ENCODE results near the gene ACTR3C. TPM values are rescaled to one million over a fixed set of nuclear protein-coding genes. Genes with fewer than 3 reads are reported as not detected.
"Not testable (repeated sequence)": the region's sequence is repeated elsewhere in the genome, so short reads cannot be mapped to it uniquely, and the experiment has no call there.

Gene ACTR3C
- total RNA-seq, 1 experiment from 2014 or later: 26.0 TPM

DNA sequence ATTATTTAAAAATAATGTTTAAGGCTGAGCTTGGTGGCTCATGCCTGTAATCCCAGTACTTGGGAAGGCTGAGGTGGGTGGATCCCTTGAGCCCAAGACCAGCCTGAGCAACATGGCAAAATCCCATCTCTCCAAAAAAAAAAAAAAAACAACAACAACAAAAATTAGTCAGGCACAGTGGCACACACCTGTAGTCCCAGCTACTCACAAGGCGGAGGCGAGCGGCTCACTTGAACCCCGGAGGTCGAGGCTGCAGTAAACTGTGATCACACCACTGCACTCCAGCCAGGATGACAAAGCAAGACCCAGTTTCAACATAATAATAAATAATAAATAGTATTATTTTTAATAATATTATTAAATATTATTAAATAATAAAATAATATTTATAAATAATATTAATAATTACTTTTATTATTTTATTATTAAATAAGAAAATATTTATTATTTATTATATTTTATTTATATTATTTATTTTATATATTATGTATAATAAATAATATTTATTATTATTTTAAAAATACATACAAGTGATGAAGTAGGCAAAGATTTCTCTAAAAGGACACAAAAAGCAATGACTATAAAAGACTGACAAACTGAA, 8.6 kb downstream of the ACTR3C start:
- Mint-ChIP-seq H3K27ac (ENCODE audit: unreplicated experiment) (peak overlapping the region; percentile 66), H3K4me3 (ENCODE audit: low read depth, unreplicated experiment) (no peak overlapping the region), H3K4me1 (ENCODE audit: low read depth, unreplicated experiment) (peaks cover 7% of the 10 kb centered on the region), H3K27me3 (ENCODE audit: unreplicated experiment) (no peaks in the 10 kb centered on the region), H3K36me3 (ENCODE audit: insufficient read depth, unreplicated experiment) (peaks cover 18% of the 10 kb centered on the region), H3K9me3 (ENCODE audit: low read depth, unreplicated experiment) (no peaks in the 10 kb centered on the region)
- TF ChIP-seq, protein P1, sequence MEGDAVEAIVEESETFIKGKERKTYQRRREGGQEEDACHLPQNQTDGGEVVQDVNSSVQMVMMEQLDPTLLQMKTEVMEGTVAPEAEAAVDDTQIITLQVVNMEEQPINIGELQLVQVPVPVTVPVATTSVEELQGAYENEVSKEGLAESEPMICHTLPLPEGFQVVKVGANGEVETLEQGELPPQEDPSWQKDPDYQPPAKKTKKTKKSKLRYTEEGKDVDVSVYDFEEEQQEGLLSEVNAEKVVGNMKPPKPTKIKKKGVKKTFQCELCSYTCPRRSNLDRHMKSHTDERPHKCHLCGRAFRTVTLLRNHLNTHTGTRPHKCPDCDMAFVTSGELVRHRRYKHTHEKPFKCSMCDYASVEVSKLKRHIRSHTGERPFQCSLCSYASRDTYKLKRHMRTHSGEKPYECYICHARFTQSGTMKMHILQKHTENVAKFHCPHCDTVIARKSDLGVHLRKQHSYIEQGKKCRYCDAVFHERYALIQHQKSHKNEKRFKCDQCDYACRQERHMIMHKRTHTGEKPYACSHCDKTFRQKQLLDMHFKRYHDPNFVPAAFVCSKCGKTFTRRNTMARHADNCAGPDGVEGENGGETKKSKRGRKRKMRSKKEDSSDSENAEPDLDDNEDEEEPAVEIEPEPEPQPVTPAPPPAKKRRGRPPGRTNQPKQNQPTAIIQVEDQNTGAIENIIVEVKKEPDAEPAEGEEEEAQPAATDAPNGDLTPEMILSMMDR (IDR thresholded peaks at IDR 0.05; ENCODE audit: unreplicated experiment): no peak
- no TSS peak for BruUV-seq (replicated peaks)
- intact Hi-C loops (cut with micrococcal nuclease; ENCODE audit: unreplicated experiment): no loop called here
- DNase-seq: no peak
- CTCF ChIA-PET: interaction anchor here (0.7 kb wide), 1 partner anchor 616 kb away, joined by 3 read pairs; no protein-coding TSS in a partner anchor

- intact Hi-C loops (cut with micrococcal nuclease; ENCODE audit: unreplicated experiment): no loop called here
- Mint-ChIP-seq H3K4me1 (ENCODE audit: low read depth, unreplicated experiment) (peaks cover 9% of the 10 kb centered on the region), H3K27ac (ENCODE audit: unreplicated experiment) (peak overlapping the region; percentile 66), H3K9me3 (ENCODE audit: low read depth, unreplicated experiment) (no peaks in the 10 kb centered on the region), H3K4me3 (ENCODE audit: low read depth, unreplicated experiment) (peak overlapping the region; percentile 16), H3K27me3 (ENCODE audit: unreplicated experiment) (no peaks in the 10 kb centered on the region), H3K36me3 (ENCODE audit: insufficient read depth, unreplicated experiment) (peaks cover 18% of the 10 kb centered on the region)
- no peak for DNase-seq
- CTCF ChIA-PET: interaction anchor here (0.7 kb wide), 1 partner anchor 616 kb away, joined by 3 read pairs; no protein-coding TSS in a partner anchor
- BruUV-seq (replicated peaks): no TSS peak
- TF ChIP-seq, protein P1 (IDR thresholded peaks at IDR 0.05; ENCODE audit: unreplicated experiment): no peak
These were observed 9.5 kb downstream of the ACTR3C start for GRCh38 chr7:150313870-150314269.

- no peak for DNase-seq
- peak overlapping the region; percentile 66 for H3K27ac Mint-ChIP-seq (ENCODE audit: unreplicated experiment)
- no peaks in the 10 kb centered on the region for H3K27me3 Mint-ChIP-seq (ENCODE audit: unreplicated experiment)
- TF ChIP-seq, protein P1 (IDR thresholded peaks at IDR 0.05; ENCODE audit: unreplicated experiment): no peak
- BruUV-seq (replicated peaks): TSS peak; percentile 78
- peaks cover 22% of the 10 kb centered on the region for H3K36me3 Mint-ChIP-seq (ENCODE audit: insufficient read depth, unreplicated experiment)
- CTCF ChIA-PET: no interaction called here
- intact Hi-C loops (cut with micrococcal nuclease; ENCODE audit: unreplicated experiment): no loop called here
- peak overlapping the region; percentile 16 for H3K4me3 Mint-ChIP-seq (ENCODE audit: low read depth, unreplicated experiment)
- H3K4me1 Mint-ChIP-seq (ENCODE audit: low read depth, unreplicated experiment): peaks cover 13% of the 10 kb centered on the region
- no peaks in the 10 kb centered on the region for H3K9me3 Mint-ChIP-seq (ENCODE audit: low read depth, unreplicated experiment)
These were observed 10.0 kb downstream of the ACTR3C start for GRCh38 chr7:150313367-150313809.

DNA sequence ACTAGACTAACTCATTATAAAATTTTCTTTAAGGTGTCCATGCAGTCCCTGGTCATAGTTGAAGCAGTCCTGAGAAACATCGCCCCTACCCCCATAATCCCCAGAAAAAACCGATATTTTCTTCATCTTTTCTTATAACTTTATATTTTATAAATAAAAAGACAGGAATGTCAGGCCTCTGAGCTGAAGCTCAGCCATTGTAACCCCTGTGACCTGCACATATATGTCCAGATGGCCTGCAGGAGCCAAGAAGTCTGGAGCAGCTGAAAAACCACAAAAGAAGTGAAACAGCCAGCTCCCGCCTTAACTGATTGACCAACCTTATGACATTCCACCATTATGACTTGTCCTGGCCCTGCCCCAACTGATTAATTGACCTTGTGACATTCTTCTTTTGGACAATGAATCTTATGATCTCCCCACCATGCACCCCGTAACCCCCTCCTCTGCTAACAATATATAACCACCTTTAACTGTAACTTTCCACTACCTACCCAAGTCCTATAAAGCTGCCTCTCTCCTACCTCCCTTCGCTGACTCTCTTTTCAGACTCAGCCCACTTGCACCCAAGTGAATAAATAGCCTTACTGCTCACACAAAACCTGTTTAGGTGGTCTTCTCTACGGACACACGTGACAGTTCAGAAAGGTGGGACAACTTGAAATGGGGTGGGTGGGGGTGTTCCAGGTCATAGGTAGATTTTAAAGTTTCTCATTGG, 10.5 kb downstream of the ACTR3C start:
- BruUV-seq (replicated peaks); CTCF ChIA-PET; H3K9me3 Mint-ChIP-seq (ENCODE audit: low read depth, unreplicated experiment); H3K27me3 Mint-ChIP-seq (ENCODE audit: unreplicated experiment); intact Hi-C loops (cut with micrococcal nuclease; ENCODE audit: unreplicated experiment): not testable (repeated sequence)
- peak overlapping the region; percentile 66 for H3K27ac Mint-ChIP-seq (ENCODE audit: unreplicated experiment)
- peaks cover 28% of the 10 kb centered on the region for H3K36me3 Mint-ChIP-seq (ENCODE audit: insufficient read depth, unreplicated experiment)
- H3K4me3 Mint-ChIP-seq (ENCODE audit: low read depth, unreplicated experiment): peak overlapping the region; percentile 16
- DNase-seq: peak; percentile 54
- H3K4me1 Mint-ChIP-seq (ENCODE audit: low read depth, unreplicated experiment): peaks cover 16% of the 10 kb centered on the region

- CTCF ChIA-PET: no interaction called here
- Mint-ChIP-seq H3K4me1 (ENCODE audit: low read depth, unreplicated experiment) (peaks cover 19% of the 10 kb centered on the region), H3K4me3 (ENCODE audit: low read depth, unreplicated experiment) (no peak overlapping the region), H3K27me3 (ENCODE audit: unreplicated experiment) (no peaks in the 10 kb centered on the region), H3K9me3 (ENCODE audit: low read depth, unreplicated experiment) (peaks cover 3% of the 10 kb centered on the region), H3K36me3 (ENCODE audit: insufficient read depth, unreplicated experiment) (peaks cover 36% of the 10 kb centered on the region), H3K27ac (ENCODE audit: unreplicated experiment) (no peak overlapping the region)
- BruUV-seq (replicated peaks): no TSS peak
- DNase-seq: no peak
- TF ChIP-seq, protein P1 (IDR thresholded peaks at IDR 0.05; ENCODE audit: unreplicated experiment): no peak
- intact Hi-C loops (cut with micrococcal nuclease; ENCODE audit: unreplicated experiment): no loop called here
These were observed 11.6 kb downstream of the ACTR3C start for GRCh38 chr7:150311711-150312110.

Data from Calu3 (cell line).